ENCODE results near the gene ELOVL2. TPM values are rescaled to one million over a fixed set of nuclear protein-coding genes. Genes with fewer than 3 reads are reported as not detected.

ELOVL2 gene
- total and polyA plus RNA-seq, 7 experiments from 2014 or later: not detected

DNA sequence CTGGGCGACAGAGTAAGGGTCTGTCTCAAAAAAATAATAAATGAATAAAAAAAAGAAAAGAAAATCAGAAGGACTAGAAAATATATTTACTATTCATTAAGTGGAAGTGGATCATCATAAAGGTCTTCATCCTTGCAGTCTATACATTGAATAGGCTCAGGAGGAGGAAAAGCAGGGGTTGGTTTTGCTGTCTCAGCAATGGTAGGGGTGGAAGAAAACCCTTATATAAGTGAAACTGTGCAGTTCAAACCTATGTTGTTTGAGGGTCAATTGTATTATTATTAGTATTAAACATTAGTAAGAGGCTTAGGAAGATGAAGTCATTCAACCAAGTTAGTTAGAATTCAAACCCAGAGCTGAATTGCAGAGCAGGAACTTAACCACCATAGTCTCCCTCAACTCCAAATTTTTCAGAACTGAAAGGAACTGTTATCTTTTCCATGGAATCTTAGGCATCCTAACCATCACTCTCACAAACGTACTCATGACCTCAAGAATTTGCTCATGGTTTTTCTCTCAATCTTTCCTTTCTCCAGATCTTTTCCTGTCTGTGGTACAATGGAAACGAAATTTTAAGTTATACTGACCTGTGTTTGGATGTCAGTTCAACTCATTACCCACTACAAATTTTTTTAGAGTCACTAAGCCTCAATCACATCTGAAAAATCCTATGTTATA, 41.8 kb upstream of the ELOVL2 start:
- no peaks in the 10 kb centered on the region for H3K9me3 ChIP-seq (ENCODE audit: control insufficient read depth in 2 of 3, low read length in 3 of 3)
- no peaks in the 10 kb centered on the region for H3K9me3 Mint-ChIP-seq
- DNase-seq: no peak
- H3K27me3 Mint-ChIP-seq: peaks cover 0 to 5% (median 3%) of the 10 kb centered on the region in 5 donors
- no peak for ATAC-seq
- H3K4me1 ChIP-seq (ENCODE audit: control insufficient read depth in 2 of 2, insufficient read depth in 2 of 2, low read length in 2 of 2): no peaks in the 10 kb centered on the region
- no peak overlapping the region for H3K27ac Mint-ChIP-seq
- H3K27me3 ChIP-seq (ENCODE audit: control insufficient read depth in 2 of 2, insufficient read depth in 2 of 2, low read length in 2 of 2): no peaks in the 10 kb centered on the region
- H3K4me3 Mint-ChIP-seq: no peak overlapping the region
- H3K36me3 ChIP-seq (ENCODE audit: control insufficient read depth in 2 of 3, insufficient read depth in 3 of 3, low read length in 3 of 3): no peaks in the 10 kb centered on the region
- no peaks in the 10 kb centered on the region for H3K36me3 Mint-ChIP-seq
- ChIA-PET CTCF (no interaction called here), POLR2A (no interaction called here)
- H3K27ac ChIP-seq (ENCODE audit: low read depth, low read length): no peak overlapping the region
- intact Hi-C loops (cut with micrococcal nuclease): no loop called here
- H3K4me1 Mint-ChIP-seq: no peaks in the 10 kb centered on the region
- H3K4me3 ChIP-seq (ENCODE audit: low read length): no peak overlapping the region

DNA sequence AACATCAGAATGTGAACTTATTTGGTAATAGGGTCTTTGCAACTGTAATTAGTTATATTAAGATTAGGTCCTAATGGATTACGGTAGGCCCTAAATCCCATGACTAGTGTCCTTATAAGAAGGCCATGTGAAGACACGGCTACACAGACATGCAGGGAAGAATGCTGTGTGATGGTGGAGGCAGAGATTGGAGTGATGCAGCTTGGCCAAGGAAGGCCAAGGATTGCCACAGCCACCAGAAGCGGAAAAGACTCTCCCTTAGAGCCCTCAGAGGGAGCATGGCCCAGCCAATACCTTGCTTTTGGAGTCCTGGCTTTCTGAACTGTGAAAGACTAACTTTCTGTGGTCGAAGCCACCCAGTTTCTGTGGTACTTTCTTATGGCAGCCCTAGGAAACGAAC, 39.9 kb upstream of the ELOVL2 start:
- Histone ChIP-seq H3K36me3 (ENCODE audit: control insufficient read depth in 2 of 3, insufficient read depth in 3 of 3, low read length in 3 of 3) (no peaks in the 10 kb centered on the region), H3K27ac (ENCODE audit: low read depth, low read length) (no peak overlapping the region), H3K9me3 (ENCODE audit: control insufficient read depth in 2 of 3, low read length in 3 of 3) (no peaks in the 10 kb centered on the region), H3K4me1 (ENCODE audit: control insufficient read depth in 2 of 2, insufficient read depth in 2 of 2, low read length in 2 of 2) (no peaks in the 10 kb centered on the region), H3K27me3 (ENCODE audit: control insufficient read depth in 2 of 2, insufficient read depth in 2 of 2, low read length in 2 of 2) (no peaks in the 10 kb centered on the region), H3K4me3 (ENCODE audit: low read length) (no peak overlapping the region)
- Mint-ChIP-seq H3K27me3 (peaks cover 0 to 5% (median 3%) of the 10 kb centered on the region in 5 donors), H3K9me3 (no peaks in the 10 kb centered on the region), H3K27ac (no peak overlapping the region), H3K4me3 (no peak overlapping the region), H3K4me1 (no peaks in the 10 kb centered on the region), H3K36me3 (no peaks in the 10 kb centered on the region)
- CTCF ChIA-PET: interaction anchor here (1.4 kb wide), 1 partner anchor 10 kb away, joined by 3 read pairs; the partner anchor contains the start of gene SMIM13
- DNase-seq (no peak), ATAC-seq (no peak)
- POLR2A ChIA-PET: no interaction called here
- intact Hi-C loops (cut with micrococcal nuclease): no loop called here

DNA sequence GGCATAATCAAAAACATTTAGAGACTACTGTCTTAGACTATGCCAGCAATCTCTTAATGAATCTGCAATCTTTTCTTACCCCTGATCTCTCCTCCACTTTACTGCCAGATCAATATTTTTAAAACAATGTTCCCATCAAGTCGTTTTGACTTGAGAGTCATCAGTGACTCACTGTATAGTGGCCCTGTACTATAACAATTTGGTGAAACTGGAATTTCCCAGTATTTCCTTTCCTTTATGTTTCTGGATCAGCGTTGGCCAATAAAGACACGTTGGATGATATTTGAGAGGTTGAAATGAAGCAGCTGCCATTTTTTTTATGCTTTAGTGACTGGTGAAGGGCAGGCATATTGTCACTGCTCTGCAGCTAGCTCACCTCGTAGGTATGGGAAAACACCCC, 39.4 kb upstream of the ELOVL2 start:
- DNase-seq (no peak), ATAC-seq (no peak)
- Mint-ChIP-seq H3K9me3 (no peaks in the 10 kb centered on the region), H3K27me3 (peaks cover 0 to 5% (median 4%) of the 10 kb centered on the region in 5 donors), H3K4me1 (no peaks in the 10 kb centered on the region), H3K36me3 (no peaks in the 10 kb centered on the region), H3K27ac (no peak overlapping the region), H3K4me3 (no peak overlapping the region)
- CTCF ChIA-PET: interaction anchor here (1.4 kb wide), 1 partner anchor 10 kb away, joined by 3 read pairs; the partner anchor contains the start of gene SMIM13
- Histone ChIP-seq H3K27me3 (ENCODE audit: control insufficient read depth in 2 of 2, insufficient read depth in 2 of 2, low read length in 2 of 2) (no peaks in the 10 kb centered on the region), H3K9me3 (ENCODE audit: control insufficient read depth in 2 of 3, low read length in 3 of 3) (no peaks in the 10 kb centered on the region), H3K27ac (ENCODE audit: low read depth, low read length) (no peak overlapping the region), H3K4me3 (ENCODE audit: low read length) (no peak overlapping the region), H3K4me1 (ENCODE audit: control insufficient read depth in 2 of 2, insufficient read depth in 2 of 2, low read length in 2 of 2) (no peaks in the 10 kb centered on the region), H3K36me3 (ENCODE audit: control insufficient read depth in 2 of 3, insufficient read depth in 3 of 3, low read length in 3 of 3) (no peaks in the 10 kb centered on the region)
- intact Hi-C loops (cut with micrococcal nuclease): no loop called here
- POLR2A ChIA-PET: no interaction called here

DNA sequence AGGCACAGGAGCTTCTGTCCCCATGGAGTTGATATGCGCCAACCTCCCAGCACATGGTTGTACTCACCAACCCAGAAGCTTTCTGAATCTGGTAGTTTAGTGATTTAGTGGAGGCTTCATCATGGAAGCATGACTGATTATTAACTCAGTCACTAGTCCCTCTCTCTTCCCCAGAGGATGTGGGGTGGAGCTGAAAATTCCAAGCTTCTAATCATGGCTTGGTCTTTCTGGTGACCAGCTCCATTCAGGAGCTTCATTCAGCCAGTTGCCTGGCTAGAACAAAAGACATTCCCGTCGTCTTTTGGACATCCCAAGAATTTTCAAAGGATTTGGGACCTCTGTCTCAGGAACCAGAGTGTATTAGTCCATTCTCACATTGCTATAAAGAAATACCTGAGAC, 36.2 kb upstream of the ELOVL2 start:
- no peak for DNase-seq
- Mint-ChIP-seq H3K4me1 (no peaks in the 10 kb centered on the region), H3K36me3 (no peaks in the 10 kb centered on the region), H3K27me3 (peaks cover 0 to 12% (median 4%) of the 10 kb centered on the region in 5 donors), H3K27ac (no peak overlapping the region), H3K4me3 (no peak overlapping the region), H3K9me3 (no peaks in the 10 kb centered on the region)
- no peak for ATAC-seq
- ChIA-PET CTCF (no interaction called here), POLR2A (no interaction called here)
- H3K9me3 ChIP-seq (ENCODE audit: control insufficient read depth in 2 of 3, low read length in 3 of 3): no peaks in the 10 kb centered on the region
- H3K27me3 ChIP-seq (ENCODE audit: control insufficient read depth in 2 of 2, insufficient read depth in 2 of 2, low read length in 2 of 2): no peaks in the 10 kb centered on the region
- no peaks in the 10 kb centered on the region for H3K36me3 ChIP-seq (ENCODE audit: control insufficient read depth in 2 of 3, insufficient read depth in 3 of 3, low read length in 3 of 3)
- intact Hi-C loops (cut with micrococcal nuclease): no loop called here
- H3K4me1 ChIP-seq (ENCODE audit: control insufficient read depth in 2 of 2, insufficient read depth in 2 of 2, low read length in 2 of 2): no peaks in the 10 kb centered on the region
- no peak overlapping the region for H3K27ac ChIP-seq (ENCODE audit: low read depth, low read length)
- no peak overlapping the region for H3K4me3 ChIP-seq (ENCODE audit: low read length)

DNA sequence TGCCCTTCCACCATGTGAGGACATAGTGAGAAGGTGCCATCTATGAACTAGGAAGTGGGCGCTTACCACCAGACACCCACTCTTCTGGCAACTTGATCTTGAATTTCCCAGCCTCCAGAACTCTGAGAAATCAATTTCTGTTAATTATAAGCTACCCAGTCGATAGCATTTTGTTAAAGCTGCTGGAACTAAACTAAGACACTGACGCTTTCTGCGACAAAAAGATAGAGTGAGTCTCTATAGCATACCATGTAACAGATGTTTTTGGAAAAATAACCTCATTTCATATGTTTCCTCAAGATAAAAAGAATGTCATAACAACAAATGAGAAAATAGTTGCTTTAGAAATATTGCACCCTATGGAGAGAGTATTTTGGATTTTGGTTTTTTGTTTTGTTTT, 34.2 kb upstream of the ELOVL2 start:
- no peaks in the 10 kb centered on the region for H3K36me3 Mint-ChIP-seq
- DNase-seq: no peak
- no peaks in the 10 kb centered on the region for H3K9me3 ChIP-seq (ENCODE audit: control insufficient read depth in 2 of 3, low read length in 3 of 3)
- H3K36me3 ChIP-seq (ENCODE audit: control insufficient read depth in 2 of 3, insufficient read depth in 3 of 3, low read length in 3 of 3): no peaks in the 10 kb centered on the region
- peaks cover 0 to 14% (median 0%) of the 10 kb centered on the region in 5 donors for H3K27me3 Mint-ChIP-seq
- ChIA-PET POLR2A (no interaction called here), CTCF (no interaction called here)
- H3K27ac Mint-ChIP-seq: no peak overlapping the region
- ATAC-seq: no peak
- no peaks in the 10 kb centered on the region for H3K4me1 Mint-ChIP-seq
- no peaks in the 10 kb centered on the region for H3K27me3 ChIP-seq (ENCODE audit: control insufficient read depth in 2 of 2, insufficient read depth in 2 of 2, low read length in 2 of 2)
- H3K4me1 ChIP-seq (ENCODE audit: control insufficient read depth in 2 of 2, insufficient read depth in 2 of 2, low read length in 2 of 2): no peaks in the 10 kb centered on the region
- intact Hi-C loops (cut with micrococcal nuclease): no loop called here
- H3K9me3 Mint-ChIP-seq: no peaks in the 10 kb centered on the region
- H3K4me3 ChIP-seq (ENCODE audit: low read length): no peak overlapping the region
- no peak overlapping the region for H3K4me3 Mint-ChIP-seq
- H3K27ac ChIP-seq (ENCODE audit: low read depth, low read length): no peak overlapping the region

DNA sequence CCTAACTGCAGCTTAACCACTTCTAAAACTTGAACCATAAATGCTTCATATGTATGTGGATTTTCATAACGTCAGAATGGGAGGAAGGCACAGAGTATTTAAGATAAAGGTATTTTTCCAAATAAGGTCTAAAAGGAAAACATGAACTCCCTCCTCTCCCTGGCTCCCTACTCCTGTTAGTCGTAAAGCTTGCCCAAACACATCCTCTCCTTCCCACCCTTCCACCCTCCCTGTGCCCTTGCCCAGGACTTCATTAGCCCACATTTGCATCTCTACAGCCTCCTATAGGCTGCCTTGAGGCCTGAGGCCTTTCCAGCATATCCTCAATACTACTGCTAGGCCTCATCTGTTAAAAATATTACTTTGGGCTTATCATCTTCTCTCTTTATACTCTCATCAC, 32.4 kb upstream of the ELOVL2 start:
- Mint-ChIP-seq H3K27me3 (peaks cover 0 to 15% (median 0%) of the 10 kb centered on the region in 5 donors), H3K36me3 (no peaks in the 10 kb centered on the region), H3K4me3 (no peak overlapping the region), H3K4me1 (no peaks in the 10 kb centered on the region), H3K27ac (no peak overlapping the region), H3K9me3 (no peaks in the 10 kb centered on the region)
- no peak for ATAC-seq
- Histone ChIP-seq H3K36me3 (ENCODE audit: control insufficient read depth in 2 of 3, insufficient read depth in 3 of 3, low read length in 3 of 3) (no peaks in the 10 kb centered on the region), H3K4me3 (ENCODE audit: low read length) (no peak overlapping the region), H3K4me1 (ENCODE audit: control insufficient read depth in 2 of 2, insufficient read depth in 2 of 2, low read length in 2 of 2) (no peaks in the 10 kb centered on the region), H3K27me3 (ENCODE audit: control insufficient read depth in 2 of 2, insufficient read depth in 2 of 2, low read length in 2 of 2) (no peaks in the 10 kb centered on the region), H3K27ac (ENCODE audit: low read depth, low read length) (no peak overlapping the region), H3K9me3 (ENCODE audit: control insufficient read depth in 2 of 3, low read length in 3 of 3) (no peaks in the 10 kb centered on the region)
- POLR2A ChIA-PET: no interaction called here
- intact Hi-C loops (cut with micrococcal nuclease): no loop called here
- no peak for DNase-seq
- CTCF ChIA-PET: no interaction called here

- H3K4me3 Mint-ChIP-seq: no peak overlapping the region
- CTCF ChIA-PET: interaction anchor here (0.6 to 0.7 kb wide), 2 partner anchors 345 to 622 kb away, joined by 3 read pairs; no protein-coding TSS in a partner anchor
- no peaks in the 10 kb centered on the region for H3K9me3 ChIP-seq (ENCODE audit: control insufficient read depth in 2 of 3, low read length in 3 of 3)
- no peak overlapping the region for H3K4me3 ChIP-seq (ENCODE audit: low read length)
- no peak overlapping the region for H3K27ac Mint-ChIP-seq
- DNase-seq: no peak
- no peak overlapping the region for H3K27ac ChIP-seq (ENCODE audit: low read depth, low read length)
- no peaks in the 10 kb centered on the region for H3K27me3 ChIP-seq (ENCODE audit: control insufficient read depth in 2 of 2, insufficient read depth in 2 of 2, low read length in 2 of 2)
- H3K36me3 ChIP-seq (ENCODE audit: control insufficient read depth in 2 of 3, insufficient read depth in 3 of 3, low read length in 3 of 3): no peaks in the 10 kb centered on the region
- no peaks in the 10 kb centered on the region for H3K9me3 Mint-ChIP-seq
- H3K4me1 Mint-ChIP-seq: no peaks in the 10 kb centered on the region
- no peak for ATAC-seq
- H3K27me3 Mint-ChIP-seq: peaks cover 0 to 14% (median 0%) of the 10 kb centered on the region in 5 donors
- H3K36me3 Mint-ChIP-seq: no peaks in the 10 kb centered on the region
- intact Hi-C loops (cut with micrococcal nuclease): no loop called here
- POLR2A ChIA-PET: no interaction called here
- H3K4me1 ChIP-seq (ENCODE audit: control insufficient read depth in 2 of 2, insufficient read depth in 2 of 2, low read length in 2 of 2): no peaks in the 10 kb centered on the region
These were observed 28.0 kb upstream of the ELOVL2 start for GRCh38 chr6:11072101-11072500.

Data from naive thymus-derived CD4-positive, alpha-beta T cell (primary cell).